IMR-90 (cell line): ENCODE results near the gene SNED1. TPM values are rescaled to one million over a fixed set of nuclear protein-coding genes. Genes with fewer than 3 reads are reported as not detected.

Experiments
- ATAC-seq: fragments of 200-7000 bp; cut with Tn5 transposase; 2 replicates; pipeline ENCODE4 v1.9.1; 2020; ENCODE audit warnings: low read depth, mild to moderate bottlenecking, moderate library complexity
- BruUV-seq: library from RNA; stranded (reverse); fragments of 400-500 nt; replicated peaks from 2 replicates; lab custom pipeline; 2021; lab: Mats Ljungman, UMichigan
- CTCF ChIA-PET: fragments of 300-600 bp; formaldehyde crosslinking; extraction: SDS; loops from one replicate; lab custom pipeline; 2021; ENCODE audit warnings: antibody characterized with exemption; lab: Yijun Ruan, JAX
- POLR2A ChIA-PET: fragments of 300-600 bp; sonication (Branson Sonifier 250); formaldehyde crosslinking; loops from one replicate; lab custom pipeline; 2022; ENCODE audit warnings: antibody characterized with exemption; ENCODE audit not compliant: unreplicated experiment; lab: Charles Lee
- DNase-seq: peaks from one replicate; pipeline ENCODE4 v3.0.0; 2013
- H2AFZ ChIP-seq: replicated peaks from 2 replicates; pipeline ENCODE3; 2013; ENCODE audit warnings: low read length, mild to moderate bottlenecking; ENCODE audit not compliant: poor library complexity
- H2AK5ac ChIP-seq: 2 replicates; pipeline ENCODE4 v1.6.1; 2013; ENCODE audit warnings: low read depth, low read length, inconsistent platforms
- H2AK9ac ChIP-seq: replicated peaks from 2 replicates; pipeline ENCODE3; 2013; ENCODE audit warnings: mild to moderate bottlenecking, low read depth, low read length, moderate library complexity; ENCODE audit not compliant: poor library complexity
- H2BK120ac ChIP-seq: 2 replicates; pipeline ENCODE4 v1.6.1; 2013; ENCODE audit warnings: low read depth, low read length, inconsistent platforms
- H2BK15ac ChIP-seq: 3 replicates; pipeline ENCODE4 v1.6.1; 2013; ENCODE audit warnings: low read depth, low read length, inconsistent platforms
- H2BK20ac ChIP-seq: 2 replicates; pipeline ENCODE4 v1.6.1; 2013; ENCODE audit warnings: low read depth, mild to moderate bottlenecking, inconsistent platforms, low read length, moderate library complexity
- H2BK5ac ChIP-seq: 2 replicates; pipeline ENCODE4 v1.6.1; 2013; ENCODE audit warnings: mild to moderate bottlenecking, low read depth, low read length, inconsistent platforms; ENCODE audit not compliant: poor library complexity, severe bottlenecking
- H3K14ac ChIP-seq: replicated peaks from 2 replicates; pipeline ENCODE4 v1.6.1; 2013; ENCODE audit warnings: low read depth, low read length, inconsistent platforms
- H3K18ac ChIP-seq: 2 replicates; pipeline ENCODE4 v1.6.1; 2013; ENCODE audit warnings: low read depth, low read length, control low read depth
- H3K23ac ChIP-seq: 2 replicates; pipeline ENCODE4 v1.6.1; 2013; ENCODE audit warnings: low read depth, low read length, inconsistent platforms
- H3K27ac ChIP-seq: 2 replicates; pipeline ENCODE4 v1.5.1; 2013; ENCODE audit warnings: mild to moderate bottlenecking, control low read depth, low read length; ENCODE audit not compliant: insufficient read depth
- H3K27me3 ChIP-seq: 2 replicates; pipeline ENCODE4 v1.6.1; 2013; ENCODE audit warnings: low read length; ENCODE audit not compliant: control insufficient read depth, insufficient read depth
- H3K36me3 ChIP-seq: 2 replicates; pipeline ENCODE4 v1.6.1; 2013; ENCODE audit warnings: low read length, mixed read lengths; ENCODE audit not compliant: control insufficient read depth, insufficient read depth
- H3K4ac ChIP-seq: 2 replicates; pipeline ENCODE4 v1.6.1; 2013; ENCODE audit warnings: low read depth, low read length, inconsistent platforms
- H3K4me1 ChIP-seq: 2 replicates; pipeline ENCODE4 v1.6.1; 2013; ENCODE audit warnings: low read length, mixed read lengths; ENCODE audit not compliant: control insufficient read depth, insufficient read depth
- H3K4me2 ChIP-seq: 2 replicates; pipeline ENCODE4 v1.6.1; 2013; ENCODE audit warnings: low read depth, mild to moderate bottlenecking, control low read depth, low read length, moderate library complexity
- H3K4me3 ChIP-seq: 2 replicates; pipeline ENCODE4 v1.5.1; 2013; ENCODE audit warnings: low read depth, mild to moderate bottlenecking, control low read depth, low read length, moderate library complexity; ENCODE audit not compliant: insufficient read depth
- H3K56ac ChIP-seq: 2 replicates; pipeline ENCODE4 v1.6.1; 2013; ENCODE audit warnings: low read length, inconsistent platforms; ENCODE audit not compliant: insufficient read depth; ENCODE audit errors: extremely low read depth
- H3K79me1 ChIP-seq, 2 experiments: 2 replicates each; pipeline ENCODE4 v1.6.1; 2013; ENCODE audit warnings: low read length in 2 of 2, inconsistent platforms in 1 of 2, low read depth in 1 of 2
- H3K9ac ChIP-seq: 2 replicates; pipeline ENCODE4 v1.6.1; 2013; ENCODE audit warnings: low read depth, low read length, control low read depth
- H3K9me1 ChIP-seq: 2 replicates; pipeline ENCODE4 v1.6.1; 2013; ENCODE audit warnings: low read length, inconsistent platforms; ENCODE audit not compliant: insufficient read depth
- H3K9me3 ChIP-seq: 2 replicates; pipeline ENCODE4 v1.6.1; 2013; ENCODE audit warnings: low read length; ENCODE audit not compliant: control insufficient read depth, insufficient read depth
- H4K20me1 ChIP-seq: 2 replicates; pipeline ENCODE4 v1.6.1; 2013; ENCODE audit warnings: low read length, inconsistent platforms; ENCODE audit not compliant: insufficient read depth
- H4K5ac ChIP-seq: 2 replicates; pipeline ENCODE4 v1.6.1; 2013; ENCODE audit warnings: mild to moderate bottlenecking, low read depth, low read length, control low read depth
- H4K8ac ChIP-seq, 2 experiments: 2 replicates each; pipeline ENCODE4 v1.6.1; 2013; ENCODE audit warnings: low read depth in 2 of 2, low read length in 2 of 2, control low read depth in 1 of 2, inconsistent platforms in 1 of 2
- H4K91ac ChIP-seq: 2 replicates; pipeline ENCODE4 v1.6.1; 2013; ENCODE audit warnings: low read depth, low read length, inconsistent platforms; ENCODE audit not compliant: insufficient read depth
- BHLHE40 ChIP-seq: fragments of 150-350 bp; IDR thresholded peaks from 2 replicates; pipeline ENCODE4 v1.6.1; 2016; ENCODE audit warnings: mild to moderate bottlenecking, low read depth, low read length
- CEBPB ChIP-seq: IDR thresholded peaks from 2 replicates; pipeline ENCODE4 v1.6.1; 2012; ENCODE audit warnings: low read depth, low read length, improper control_type of control experiment
- CHD1 ChIP-seq: IDR thresholded peaks from 2 replicates; pipeline ENCODE4 v1.6.1; 2012; ENCODE audit warnings: low read depth, low read length, improper control_type of control experiment
- CTCF ChIP-seq: conservative IDR thresholded peaks from 2 replicates; pipeline ENCODE4 v1.5.1; 2012; ENCODE audit warnings: mild to moderate bottlenecking, low read depth, low read length, improper control_type of control experiment
- ELK1 ChIP-seq: fragments of 150-350 bp; IDR thresholded peaks from 2 replicates; pipeline ENCODE4 v1.6.1; 2016; ENCODE audit warnings: low read depth, mild to moderate bottlenecking, low read length, moderate library complexity, borderline replicate concordance
- FOS ChIP-seq: fragments of 150-350 bp; IDR thresholded peaks from 2 replicates; pipeline ENCODE4 v1.6.1; 2016; ENCODE audit warnings: low read depth, low read length
- MAZ ChIP-seq: IDR thresholded peaks from 2 replicates; pipeline ENCODE4 v1.6.1; 2012; ENCODE audit warnings: low read depth, mild to moderate bottlenecking, low read length, improper control_type of control experiment, moderate library complexity, borderline replicate concordance
- MXI1 ChIP-seq: IDR thresholded peaks from 2 replicates; pipeline ENCODE4 v1.6.1; 2012; ENCODE audit warnings: low read depth, mild to moderate bottlenecking, low read length, moderate library complexity, borderline replicate concordance
- NFE2L2 ChIP-seq: fragments of 150-350 bp; IDR thresholded peaks from 2 replicates; pipeline ENCODE4 v1.6.1; 2016; ENCODE audit warnings: low read depth, mild to moderate bottlenecking, low read length
- POLR2A ChIP-seq: IDR thresholded peaks from 2 replicates; pipeline ENCODE4 v1.6.1; 2012; ENCODE audit warnings: mild to moderate bottlenecking, low read depth, low read length
- RAD21 ChIP-seq: IDR thresholded peaks from 2 replicates; pipeline ENCODE4 v1.6.1; 2012; ENCODE audit warnings: low read length, improper control_type of control experiment
- RCOR1 ChIP-seq: IDR thresholded peaks from 2 replicates; pipeline ENCODE4 v1.6.1; 2012; ENCODE audit warnings: mild to moderate bottlenecking, low read length, improper control_type of control experiment; ENCODE audit not compliant: insufficient replicate concordance
- RFX5 ChIP-seq: IDR thresholded peaks from 2 replicates; pipeline ENCODE4 v1.8.0; 2012; ENCODE audit warnings: low read depth, mild to moderate bottlenecking, low read length, moderate library complexity
- USF2 ChIP-seq: fragments of 150-350 bp; IDR thresholded peaks from 2 replicates; pipeline ENCODE4 v1.6.1; 2017; ENCODE audit warnings: mild to moderate bottlenecking, antibody characterized with exemption, low read length, low read depth
- WGBS, 2 experiments: methylation state at CpG; one replicate each; pipeline versions ENCODE4 v1.1.5 to v1.1.7; 2013; ENCODE audit warnings: missing lambda C conversion rate in 2 of 2; ENCODE audit not compliant: insufficient read length in 1 of 2; ENCODE audit errors: extremely low coverage in 2 of 2; 5-methylcytosine and 5-hydroxymethylcytosine counted together
- dilution Hi-C: fragments of 300-500 bp; cut with HindIII; formaldehyde crosslinking; loops from one replicate; pipeline ENCODE4 v1.14.3; 2018; ENCODE audit warnings: low sequenced_read_pairs; ENCODE audit not compliant: unreplicated experiment
- in situ Hi-C: fragments of 300-500 bp; cut with MboI; formaldehyde crosslinking; loops from 3 replicates; pipeline ENCODE4 v1.14.3; 2019; ENCODE audit warnings: low sequenced_read_pairs, inconsistent platforms, mixed read lengths
- intact Hi-C: fragments of 100-400 bp; cut with micrococcal nuclease; formaldehyde crosslinking; loops from 2 replicates; pipeline ENCODE4 v1.10.0; 2022
- polyA plus RNA-seq, 3 experiments: library from polyadenylated mRNA; depleted of rRNA; stranded (reverse); fragments of >200 nt; gene quantifications; 2 replicates each; pipeline ENCODE4 v1.2.3, GENCODE V29; 2012; ENCODE audit warnings: low replicate concordance in 1 of 3
- total RNA-seq: library from RNA; depleted of rRNA; stranded (reverse); fragments of >200 nt; gene quantifications from 2 replicates; pipeline ENCODE4 v1.2.3, GENCODE V29; 2012

Gene SNED1
- total and polyA plus RNA-seq, 2 of the 4 experiments (the other 2 are of a cell fraction), result 1.1 to 3.4 TPM

- H2AK5ac ChIP-seq, result no peak overlapping the region
- no peaks in the 10 kb centered on the region for H3K79me1 ChIP-seq
- in situ Hi-C loops, result no loop called here
- no peak overlapping the region for H3K4ac ChIP-seq
- H4K91ac ChIP-seq, result no peak overlapping the region
- TF ChIP-seq BHLHE40, result no peak
- no peak for TF ChIP-seq USF2
- TF ChIP-seq RCOR1, result no peak
- TF ChIP-seq RAD21, result no peak
- no peak for TF ChIP-seq ELK1
- no peak for TF ChIP-seq MAZ
- no peak for TF ChIP-seq RFX5
- TF ChIP-seq MXI1, result no peak
- TF ChIP-seq CTCF, result no peak
- no peak for TF ChIP-seq POLR2A
- TF ChIP-seq FOS, result no peak
- TF ChIP-seq CHD1, result no peak
- TF ChIP-seq NFE2L2, result no peak
- no peak for TF ChIP-seq CEBPB
- H3K4me3 ChIP-seq, result no peak overlapping the region
- no peak overlapping the region for H4K8ac ChIP-seq
- no peaks in the 10 kb centered on the region for H3K9me3 ChIP-seq
- no TSS peak for BruUV-seq
- ATAC-seq (no peak), DNase-seq (no peak)
- no peak overlapping the region for H3K4me2 ChIP-seq
- H4K20me1 ChIP-seq, result no peaks in the 10 kb centered on the region
- no peak overlapping the region for H2BK20ac ChIP-seq
- H4K5ac ChIP-seq, result no peak overlapping the region
- no peak overlapping the region for H2BK15ac ChIP-seq
- H3K23ac ChIP-seq, result no peak overlapping the region
- no peak overlapping the region for H3K14ac ChIP-seq
- no peak overlapping the region for H2BK120ac ChIP-seq
- H3K27me3 ChIP-seq, result no peaks in the 10 kb centered on the region
- no peak overlapping the region for H3K56ac ChIP-seq
- H3K9me1 ChIP-seq, result no peaks in the 10 kb centered on the region
- 100% methylated on average over 6 of the region's 33 CpGs; no CpG with 5 or more reads in 1 of the 2 experiments for WGBS, 2 experiments
- CTCF ChIA-PET, result no interaction called here
- H3K4me1 ChIP-seq, result no peaks in the 10 kb centered on the region
- dilution Hi-C loops, result no loop called here
- H3K36me3 ChIP-seq, result peaks cover 20% of the 10 kb centered on the region
- no peak overlapping the region for H2AFZ ChIP-seq
- POLR2A ChIA-PET, result no interaction called here
- no peak overlapping the region for H2AK9ac ChIP-seq
- intact Hi-C loops, result no loop called here
- H2BK5ac ChIP-seq, result no peak overlapping the region
- H3K27ac ChIP-seq, result no peak overlapping the region
- H3K18ac ChIP-seq, result no peak overlapping the region
- H3K9ac ChIP-seq, result no peak overlapping the region
These were observed 53.4 kb downstream of the SNED1 start for GRCh38 chr2:241051578-241052487.
